ENCODE data around the gene HIPK2. TPM values are rescaled to one million over a fixed set of nuclear protein-coding genes. Genes with fewer than 3 reads are reported as not detected.

The HIPK2 gene
- total and polyA plus RNA-seq, 2 experiments from 2014 or later, result 7.3 to 16.9 TPM

DNA sequence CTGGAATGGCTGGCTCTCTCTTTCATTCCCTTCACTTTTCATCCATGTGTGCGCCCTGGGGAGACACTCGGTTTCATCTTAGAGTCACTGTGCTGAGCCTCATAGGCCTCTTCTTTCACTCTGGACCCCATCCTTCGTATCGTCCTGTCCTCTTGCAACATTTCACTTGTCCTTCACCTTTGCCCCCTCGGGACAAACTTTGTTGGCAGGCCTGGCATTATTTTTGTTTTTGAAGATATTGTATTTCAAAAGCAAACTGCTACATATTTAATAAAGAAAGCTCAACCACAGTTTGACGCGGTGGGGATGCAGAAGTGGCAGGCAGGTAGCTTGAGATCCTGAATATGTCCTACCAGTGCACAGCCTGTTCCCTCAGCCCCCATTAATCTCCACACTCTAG is 36.6 kb downstream of the HIPK2 start:
- no peaks in the 10 kb centered on the region for H3K36me3 Mint-ChIP-seq (ENCODE audit: low read depth)

More for the DNA sequence above, 36.6 kb downstream of the HIPK2 start:
- Histone ChIP-seq H3K4me1 (ENCODE audit: insufficient read depth) (peaks cover 10% of the 10 kb centered on the region), H2AFZ (no peak overlapping the region), H3K79me2 (replicated peaks; ENCODE audit: insufficient read depth) (peaks cover 27% of the 10 kb centered on the region), H3K4me3 (no peak overlapping the region), H3K4me2 (no peak overlapping the region), H3K9me2 (ENCODE audit: insufficient read depth) (no peaks in the 10 kb centered on the region), H3K27me3 (ENCODE audit: insufficient read depth) (no peaks in the 10 kb centered on the region), H3K36me3 (ENCODE audit: insufficient read depth) (no peaks in the 10 kb centered on the region), H4K20me1 (replicated peaks; ENCODE audit: insufficient read depth) (no peaks in the 10 kb centered on the region), H3K27ac (ENCODE audit: low read depth) (no peak overlapping the region), H3F3A (replicated peaks; ENCODE audit: low read depth) (no peaks in the 10 kb centered on the region)
- no peak overlapping the region for H3K27ac Mint-ChIP-seq
- no peak overlapping the region for H3K4me3 Mint-ChIP-seq
- H3K9me3 Mint-ChIP-seq, result no peaks in the 10 kb centered on the region
- no peak for TF ChIP-seq ZNF331 (CRISPR knock-in tag; IDR thresholded peaks at IDR 0.05; ENCODE audit: low read depth)
- no peak for TF ChIP-seq CREB1 (CRISPR knock-in tag; IDR thresholded peaks at IDR 0.05; ENCODE audit: low read depth)
- no peak for TF ChIP-seq NANOG (IDR thresholded peaks at IDR 0.05; ENCODE audit: borderline replicate concordance)
- TF ChIP-seq EZH2 (IDR thresholded peaks at IDR 0.05; ENCODE audit: low read depth, unreplicated experiment), result no peak
- TF ChIP-seq, protein P1, sequence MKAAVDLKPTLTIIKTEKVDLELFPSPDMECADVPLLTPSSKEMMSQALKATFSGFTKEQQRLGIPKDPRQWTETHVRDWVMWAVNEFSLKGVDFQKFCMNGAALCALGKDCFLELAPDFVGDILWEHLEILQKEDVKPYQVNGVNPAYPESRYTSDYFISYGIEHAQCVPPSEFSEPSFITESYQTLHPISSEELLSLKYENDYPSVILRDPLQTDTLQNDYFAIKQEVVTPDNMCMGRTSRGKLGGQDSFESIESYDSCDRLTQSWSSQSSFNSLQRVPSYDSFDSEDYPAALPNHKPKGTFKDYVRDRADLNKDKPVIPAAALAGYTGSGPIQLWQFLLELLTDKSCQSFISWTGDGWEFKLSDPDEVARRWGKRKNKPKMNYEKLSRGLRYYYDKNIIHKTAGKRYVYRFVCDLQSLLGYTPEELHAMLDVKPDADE (IDR thresholded peaks at IDR 0.05), result no peak
- no peak for TF ChIP-seq JUNB (IDR thresholded peaks at IDR 0.05; ENCODE audit: unreplicated experiment)
- TF ChIP-seq EZH2phosphoT487 (IDR thresholded peaks at IDR 0.05; ENCODE audit: unreplicated experiment), result no peak
- TF ChIP-seq, protein P2, sequence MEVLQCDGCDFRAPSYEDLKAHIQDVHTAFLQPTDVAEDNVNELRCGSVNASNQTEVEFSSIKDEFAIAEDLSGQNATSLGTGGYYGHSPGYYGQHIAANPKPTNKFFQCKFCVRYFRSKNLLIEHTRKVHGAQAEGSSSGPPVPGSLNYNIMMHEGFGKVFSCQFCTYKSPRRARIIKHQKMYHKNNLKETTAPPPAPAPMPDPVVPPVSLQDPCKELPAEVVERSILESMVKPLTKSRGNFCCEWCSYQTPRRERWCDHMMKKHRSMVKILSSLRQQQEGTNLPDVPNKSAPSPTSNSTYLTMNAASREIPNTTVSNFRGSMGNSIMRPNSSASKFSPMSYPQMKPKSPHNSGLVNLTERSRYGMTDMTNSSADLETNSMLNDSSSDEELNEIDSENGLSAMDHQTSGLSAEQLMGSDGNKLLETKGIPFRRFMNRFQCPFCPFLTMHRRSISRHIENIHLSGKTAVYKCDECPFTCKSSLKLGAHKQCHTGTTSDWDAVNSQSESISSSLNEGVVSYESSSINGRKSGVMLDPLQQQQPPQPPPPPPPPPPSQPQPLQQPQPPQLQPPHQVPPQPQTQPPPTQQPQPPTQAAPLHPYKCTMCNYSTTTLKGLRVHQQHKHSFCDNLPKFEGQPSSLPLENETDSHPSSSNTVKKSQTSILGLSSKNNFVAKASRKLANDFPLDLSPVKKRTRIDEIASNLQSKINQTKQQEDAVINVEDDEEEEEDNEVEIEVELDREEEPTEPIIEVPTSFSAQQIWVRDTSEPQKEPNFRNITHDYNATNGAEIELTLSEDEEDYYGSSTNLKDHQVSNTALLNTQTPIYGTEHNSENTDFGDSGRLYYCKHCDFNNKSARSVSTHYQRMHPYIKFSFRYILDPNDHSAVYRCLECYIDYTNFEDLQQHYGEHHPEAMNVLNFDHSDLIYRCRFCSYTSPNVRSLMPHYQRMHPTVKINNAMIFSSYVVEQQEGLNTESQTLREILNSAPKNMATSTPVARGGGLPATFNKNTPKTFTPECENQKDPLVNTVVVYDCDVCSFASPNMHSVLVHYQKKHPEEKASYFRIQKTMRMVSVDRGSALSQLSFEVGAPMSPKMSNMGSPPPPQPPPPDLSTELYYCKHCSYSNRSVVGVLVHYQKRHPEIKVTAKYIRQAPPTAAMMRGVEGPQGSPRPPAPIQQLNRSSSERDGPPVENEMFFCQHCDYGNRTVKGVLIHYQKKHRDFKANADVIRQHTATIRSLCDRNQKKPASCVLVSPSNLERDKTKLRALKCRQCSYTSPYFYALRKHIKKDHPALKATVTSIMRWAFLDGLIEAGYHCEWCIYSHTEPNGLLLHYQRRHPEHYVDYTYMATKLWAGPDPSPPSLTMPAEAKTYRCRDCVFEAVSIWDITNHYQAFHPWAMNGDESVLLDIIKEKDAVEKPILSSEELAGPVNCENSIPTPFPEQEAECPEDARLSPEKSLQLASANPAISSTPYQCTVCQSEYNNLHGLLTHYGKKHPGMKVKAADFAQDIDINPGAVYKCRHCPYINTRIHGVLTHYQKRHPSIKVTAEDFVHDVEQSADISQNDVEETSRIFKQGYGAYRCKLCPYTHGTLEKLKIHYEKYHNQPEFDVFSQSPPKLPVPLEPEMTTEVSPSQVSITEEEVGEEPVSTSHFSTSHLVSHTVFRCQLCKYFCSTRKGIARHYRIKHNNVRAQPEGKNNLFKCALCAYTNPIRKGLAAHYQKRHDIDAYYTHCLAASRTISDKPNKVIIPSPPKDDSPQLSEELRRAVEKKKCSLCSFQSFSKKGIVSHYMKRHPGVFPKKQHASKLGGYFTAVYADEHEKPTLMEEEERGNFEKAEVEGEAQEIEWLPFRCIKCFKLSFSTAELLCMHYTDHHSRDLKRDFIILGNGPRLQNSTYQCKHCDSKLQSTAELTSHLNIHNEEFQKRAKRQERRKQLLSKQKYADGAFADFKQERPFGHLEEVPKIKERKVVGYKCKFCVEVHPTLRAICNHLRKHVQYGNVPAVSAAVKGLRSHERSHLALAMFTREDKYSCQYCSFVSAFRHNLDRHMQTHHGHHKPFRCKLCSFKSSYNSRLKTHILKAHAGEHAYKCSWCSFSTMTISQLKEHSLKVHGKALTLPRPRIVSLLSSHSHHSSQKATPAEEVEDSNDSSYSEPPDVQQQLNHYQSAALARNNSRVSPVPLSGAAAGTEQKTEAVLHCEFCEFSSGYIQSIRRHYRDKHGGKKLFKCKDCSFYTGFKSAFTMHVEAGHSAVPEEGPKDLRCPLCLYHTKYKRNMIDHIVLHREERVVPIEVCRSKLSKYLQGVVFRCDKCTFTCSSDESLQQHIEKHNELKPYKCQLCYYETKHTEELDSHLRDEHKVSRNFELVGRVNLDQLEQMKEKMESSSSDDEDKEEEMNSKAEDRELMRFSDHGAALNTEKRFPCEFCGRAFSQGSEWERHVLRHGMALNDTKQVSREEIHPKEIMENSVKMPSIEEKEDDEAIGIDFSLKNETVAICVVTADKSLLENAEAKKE (CRISPR knock-in tag; IDR thresholded peaks at IDR 0.05), result no peak
- TF ChIP-seq, protein P3, sequence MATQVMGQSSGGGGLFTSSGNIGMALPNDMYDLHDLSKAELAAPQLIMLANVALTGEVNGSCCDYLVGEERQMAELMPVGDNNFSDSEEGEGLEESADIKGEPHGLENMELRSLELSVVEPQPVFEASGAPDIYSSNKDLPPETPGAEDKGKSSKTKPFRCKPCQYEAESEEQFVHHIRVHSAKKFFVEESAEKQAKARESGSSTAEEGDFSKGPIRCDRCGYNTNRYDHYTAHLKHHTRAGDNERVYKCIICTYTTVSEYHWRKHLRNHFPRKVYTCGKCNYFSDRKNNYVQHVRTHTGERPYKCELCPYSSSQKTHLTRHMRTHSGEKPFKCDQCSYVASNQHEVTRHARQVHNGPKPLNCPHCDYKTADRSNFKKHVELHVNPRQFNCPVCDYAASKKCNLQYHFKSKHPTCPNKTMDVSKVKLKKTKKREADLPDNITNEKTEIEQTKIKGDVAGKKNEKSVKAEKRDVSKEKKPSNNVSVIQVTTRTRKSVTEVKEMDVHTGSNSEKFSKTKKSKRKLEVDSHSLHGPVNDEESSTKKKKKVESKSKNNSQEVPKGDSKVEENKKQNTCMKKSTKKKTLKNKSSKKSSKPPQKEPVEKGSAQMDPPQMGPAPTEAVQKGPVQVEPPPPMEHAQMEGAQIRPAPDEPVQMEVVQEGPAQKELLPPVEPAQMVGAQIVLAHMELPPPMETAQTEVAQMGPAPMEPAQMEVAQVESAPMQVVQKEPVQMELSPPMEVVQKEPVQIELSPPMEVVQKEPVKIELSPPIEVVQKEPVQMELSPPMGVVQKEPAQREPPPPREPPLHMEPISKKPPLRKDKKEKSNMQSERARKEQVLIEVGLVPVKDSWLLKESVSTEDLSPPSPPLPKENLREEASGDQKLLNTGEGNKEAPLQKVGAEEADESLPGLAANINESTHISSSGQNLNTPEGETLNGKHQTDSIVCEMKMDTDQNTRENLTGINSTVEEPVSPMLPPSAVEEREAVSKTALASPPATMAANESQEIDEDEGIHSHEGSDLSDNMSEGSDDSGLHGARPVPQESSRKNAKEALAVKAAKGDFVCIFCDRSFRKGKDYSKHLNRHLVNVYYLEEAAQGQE (IDR thresholded peaks at IDR 0.05; ENCODE audit: unreplicated experiment), result no peak
- no peak for TF ChIP-seq ZNF114 (CRISPR knock-in tag; IDR thresholded peaks at IDR 0.05)
- TF ChIP-seq STAT1 (IDR thresholded peaks at IDR 0.05; ENCODE audit: unreplicated experiment), result no peak
- TF ChIP-seq POLR2AphosphoS5 (IDR thresholded peaks at IDR 0.05; ENCODE audit: low read depth), result no peak
- TF ChIP-seq, protein P4, sequence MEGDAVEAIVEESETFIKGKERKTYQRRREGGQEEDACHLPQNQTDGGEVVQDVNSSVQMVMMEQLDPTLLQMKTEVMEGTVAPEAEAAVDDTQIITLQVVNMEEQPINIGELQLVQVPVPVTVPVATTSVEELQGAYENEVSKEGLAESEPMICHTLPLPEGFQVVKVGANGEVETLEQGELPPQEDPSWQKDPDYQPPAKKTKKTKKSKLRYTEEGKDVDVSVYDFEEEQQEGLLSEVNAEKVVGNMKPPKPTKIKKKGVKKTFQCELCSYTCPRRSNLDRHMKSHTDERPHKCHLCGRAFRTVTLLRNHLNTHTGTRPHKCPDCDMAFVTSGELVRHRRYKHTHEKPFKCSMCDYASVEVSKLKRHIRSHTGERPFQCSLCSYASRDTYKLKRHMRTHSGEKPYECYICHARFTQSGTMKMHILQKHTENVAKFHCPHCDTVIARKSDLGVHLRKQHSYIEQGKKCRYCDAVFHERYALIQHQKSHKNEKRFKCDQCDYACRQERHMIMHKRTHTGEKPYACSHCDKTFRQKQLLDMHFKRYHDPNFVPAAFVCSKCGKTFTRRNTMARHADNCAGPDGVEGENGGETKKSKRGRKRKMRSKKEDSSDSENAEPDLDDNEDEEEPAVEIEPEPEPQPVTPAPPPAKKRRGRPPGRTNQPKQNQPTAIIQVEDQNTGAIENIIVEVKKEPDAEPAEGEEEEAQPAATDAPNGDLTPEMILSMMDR (conservative IDR thresholded peaks at IDR 0.05; ENCODE audit: low read depth in 2 of 2), result no peak
- DNase-seq (ENCODE audit: low spot score) (no peak), ATAC-seq (no peak)
- H3K4me1 Mint-ChIP-seq, result peaks cover 34% of the 10 kb centered on the region
- H3K27me3 Mint-ChIP-seq (ENCODE audit: insufficient read depth, low read depth, poor library complexity), result peaks cover 2% of the 10 kb centered on the region

All from GM23338 (cell line).